Body of pancreas (tissue), 4 donors: ENCODE measurements around the gene ARMC10.

Experiments used
- CTCF ChIP-seq, 7 experiments: fragments of 450-650 bp in 4 of 7; fragments of 200-600 bp in 3 of 7; sonication (generic) in 3 of 7; IDR thresholded peaks; one replicate each; pipeline ENCODE4 v1.5.1; 2016 to 2019; ENCODE audit warnings: antibody characterized with exemption in 7 of 7
- POLR2A ChIP-seq, 3 donors: fragments of 450-650 bp; IDR thresholded peaks; one replicate each; pipeline ENCODE4 v1.6.1; 2016; ENCODE audit warnings: antibody characterized with exemption in 3 of 3, mild to moderate bottlenecking in 2 of 3

DNA sequence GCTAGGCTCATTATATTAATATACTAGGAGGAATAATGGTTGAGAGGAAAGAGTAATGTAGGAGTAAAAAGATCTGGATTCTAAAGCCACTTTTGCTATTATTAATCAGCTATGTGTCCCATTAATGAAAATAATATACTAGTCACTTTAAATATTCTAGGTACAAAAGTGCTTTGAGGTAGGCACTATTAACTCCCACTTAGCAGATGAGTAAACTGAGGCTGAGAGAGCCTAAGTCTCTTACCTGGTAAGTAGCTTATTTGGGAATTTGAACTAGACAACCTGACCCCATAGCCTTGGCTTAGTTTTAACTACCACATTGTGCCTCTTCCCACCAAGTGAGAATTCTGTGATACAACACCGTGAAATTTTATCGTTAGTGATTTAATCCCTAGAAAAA is 6.0 kb downstream of the ARMC10 start:
- TF ChIP-seq CTCF (IDR thresholded peaks at IDR 0.05) (no peak), POLR2A (IDR thresholded peaks at IDR 0.05) (no peak)
